ENCODE data around the gene BLCAP.

DNA sequence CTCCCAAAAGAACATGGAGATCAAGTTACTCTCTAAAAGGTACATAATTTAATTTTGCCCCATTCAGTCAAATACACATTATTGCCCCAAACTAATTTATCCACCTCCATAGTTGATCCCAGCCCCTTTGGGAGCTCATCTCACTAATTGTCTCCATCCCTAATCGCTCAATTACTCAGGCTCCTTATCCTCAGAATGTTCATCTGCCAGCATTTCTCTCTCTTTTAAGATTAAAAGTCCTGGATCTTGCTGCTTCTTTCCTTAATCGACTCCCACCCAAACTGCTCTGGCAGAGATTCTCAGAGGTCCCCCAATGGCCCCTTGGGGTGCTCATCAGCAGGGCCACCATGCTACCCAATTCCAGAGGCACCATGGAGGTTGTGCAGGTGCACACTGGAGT, 25.0 kb downstream of the BLCAP start:
- TF ChIP-seq EZH2 (IDR thresholded peaks at IDR 0.05; ENCODE audit: low read depth) = no peak
- TF ChIP-seq, protein P1, sequence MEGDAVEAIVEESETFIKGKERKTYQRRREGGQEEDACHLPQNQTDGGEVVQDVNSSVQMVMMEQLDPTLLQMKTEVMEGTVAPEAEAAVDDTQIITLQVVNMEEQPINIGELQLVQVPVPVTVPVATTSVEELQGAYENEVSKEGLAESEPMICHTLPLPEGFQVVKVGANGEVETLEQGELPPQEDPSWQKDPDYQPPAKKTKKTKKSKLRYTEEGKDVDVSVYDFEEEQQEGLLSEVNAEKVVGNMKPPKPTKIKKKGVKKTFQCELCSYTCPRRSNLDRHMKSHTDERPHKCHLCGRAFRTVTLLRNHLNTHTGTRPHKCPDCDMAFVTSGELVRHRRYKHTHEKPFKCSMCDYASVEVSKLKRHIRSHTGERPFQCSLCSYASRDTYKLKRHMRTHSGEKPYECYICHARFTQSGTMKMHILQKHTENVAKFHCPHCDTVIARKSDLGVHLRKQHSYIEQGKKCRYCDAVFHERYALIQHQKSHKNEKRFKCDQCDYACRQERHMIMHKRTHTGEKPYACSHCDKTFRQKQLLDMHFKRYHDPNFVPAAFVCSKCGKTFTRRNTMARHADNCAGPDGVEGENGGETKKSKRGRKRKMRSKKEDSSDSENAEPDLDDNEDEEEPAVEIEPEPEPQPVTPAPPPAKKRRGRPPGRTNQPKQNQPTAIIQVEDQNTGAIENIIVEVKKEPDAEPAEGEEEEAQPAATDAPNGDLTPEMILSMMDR (conservative IDR thresholded peaks at IDR 0.05) = no peak

Measured in PC-9 (cell line).